Measurements from ENCODE around the gene SLC2A13. TPM values are rescaled to one million over a fixed set of nuclear protein-coding genes. Genes with fewer than 3 reads are reported as not detected.

Gene SLC2A13
- total and polyA plus RNA-seq, 10 of the 15 experiments (the other 5 are each of a cell fraction or from before 2014, with no cell fraction given) = 0.05 to 3.7 (median 0.25) TPM

GRCh38 chr12:40044396-40044795 is 61.5 kb downstream of the SLC2A13 start:
- no peak for ATAC-seq
- Histone ChIP-seq H3K4me1 (ENCODE audit: control insufficient read depth, insufficient read depth, low read length) (no peaks in the 10 kb centered on the region), H3K4me3 (no peak overlapping the region), H3K27ac (ENCODE audit: control insufficient read depth, insufficient read depth) (no peak overlapping the region), H3K9ac (ENCODE audit: control insufficient read depth, insufficient read depth, low read length) (no peak overlapping the region), H4K20me1 (ENCODE audit: control insufficient read depth, insufficient read depth) (no peaks in the 10 kb centered on the region), H3K9me3 (replicated peaks; ENCODE audit: control insufficient read depth, insufficient read depth, low read length) (no peaks in the 10 kb centered on the region), H3K4me2 (ENCODE audit: control insufficient read depth, insufficient read depth) (no peak overlapping the region), H2AFZ (ENCODE audit: control insufficient read depth, low read depth, low read length) (no peak overlapping the region), H3K27me3 (replicated peaks in 1 of 2; ENCODE audit: control insufficient read depth in 2 of 2, insufficient read depth in 2 of 2, low read length in 1 of 2) (no peaks in the 10 kb centered on the region), H3K36me3 (ENCODE audit: control insufficient read depth in 2 of 2, insufficient read depth in 2 of 2, low read length in 1 of 2) (no peaks in the 10 kb centered on the region), H3K79me2 (ENCODE audit: control insufficient read depth, insufficient read depth, low read length) (no peaks in the 10 kb centered on the region)
- ChIA-PET RAD21 (ENCODE audit: unreplicated experiment) (interaction anchor here (1.0 kb wide), 1 partner anchor 14 kb away, joined by 3 read pairs; no protein-coding TSS in a partner anchor), POLR2A (no interaction called here), SMC1A (ENCODE audit: uncharacterized antibody, unreplicated experiment) (no interaction called here), CTCF (no interaction called here)
- no TSS peak for BruUV-seq (replicated peaks)
- in situ Hi-C loops (cut with MboI) = no loop called here
- intact Hi-C loops (cut with micrococcal nuclease; ENCODE audit: unreplicated experiment) = no loop called here
- no peak for DNase-seq (ENCODE audit: low read depth, low spot score)
- TF ChIP-seq SPI1 (IDR thresholded peaks at IDR 0.05; ENCODE audit: borderline replicate concordance, insufficient read depth, low read depth, low read length) = no peak
- TF ChIP-seq STAT3 (IDR thresholded peaks at IDR 0.05; ENCODE audit: low read depth, low read length) = no peak
- TF ChIP-seq MYB (IDR thresholded peaks at IDR 0.05; ENCODE audit: borderline replicate concordance, low read depth, low read length) = no peak
- TF ChIP-seq BCL11A (IDR thresholded peaks at IDR 0.05; ENCODE audit: low read depth, low read length) = no peak
- TF ChIP-seq MEF2A (IDR thresholded peaks at IDR 0.05; ENCODE audit: insufficient read depth, low read depth, low read length) = no peak
- no peak for TF ChIP-seq ZNF384 (IDR thresholded peaks at IDR 0.05; ENCODE audit: borderline replicate concordance, low read depth, low read length)
- TF ChIP-seq PKNOX1 (IDR thresholded peaks at IDR 0.05) = no peak
- no peak for TF ChIP-seq MTA2 (IDR thresholded peaks at IDR 0.05; ENCODE audit: low read depth)
- no peak for TF ChIP-seq SMAD5 (IDR thresholded peaks at IDR 0.05; ENCODE audit: low read depth)
- TF ChIP-seq CTCF (IDR thresholded peaks at IDR 0.05 in 2 of 3, conservative IDR thresholded peaks at IDR 0.05 in 1 of 3; ENCODE audit: control insufficient read depth in 2 of 3, extremely low read depth in 1 of 3, insufficient read depth in 1 of 3, low read depth in 3 of 3, low read length in 3 of 3) = no peak
- no peak for TF ChIP-seq YY1 (IDR thresholded peaks at IDR 0.05; ENCODE audit: low read depth, low read length)
- no peak for TF ChIP-seq KDM1A (IDR thresholded peaks at IDR 0.05; ENCODE audit: borderline replicate concordance)
- TF ChIP-seq REST (IDR thresholded peaks at IDR 0.05; ENCODE audit: low read depth, low read length) = no peak
- no peak for FAIRE-seq

Measured in GM12878 (cell line).